Calu3 (cell line): ENCODE results near the gene SNX18. TPM values are rescaled to one million over a fixed set of nuclear protein-coding genes. Genes with fewer than 3 reads are reported as not detected.

Experiments used
- BruUV-seq: library from RNA; stranded (reverse); fragments of 400-500 nt; replicated peaks from 2 replicates; lab custom pipeline; 2021; lab: Mats Ljungman, UMichigan
- CTCF ChIA-PET: fragments of 300-600 bp; sonication (Branson Sonifier 250); formaldehyde crosslinking; loops from one replicate; lab custom pipeline; 2022; ENCODE audit warnings: antibody characterized with exemption; lab: Charles Lee
- DNase-seq: peaks from one replicate; pipeline ENCODE4 v3.0.0; 2022
- H3K27ac Mint-ChIP-seq: one replicate; pipeline ENCODE4 v1.8.0; 2022; ENCODE audit warnings: mixed read lengths; ENCODE audit not compliant: unreplicated experiment
- H3K27me3 Mint-ChIP-seq: one replicate; pipeline ENCODE4 v1.8.0; 2022; ENCODE audit warnings: mixed read lengths; ENCODE audit not compliant: unreplicated experiment
- H3K36me3 Mint-ChIP-seq: one replicate; pipeline ENCODE4 v1.8.0; 2022; ENCODE audit warnings: mild to moderate bottlenecking, moderate library complexity, mixed read lengths; ENCODE audit not compliant: insufficient read depth, unreplicated experiment
- H3K4me1 Mint-ChIP-seq: one replicate; pipeline ENCODE4 v1.8.0; 2022; ENCODE audit warnings: mild to moderate bottlenecking, low read depth, mixed read lengths; ENCODE audit not compliant: unreplicated experiment
- H3K4me3 Mint-ChIP-seq: one replicate; pipeline ENCODE4 v1.8.0; 2022; ENCODE audit warnings: mild to moderate bottlenecking, low read depth, moderate library complexity, mixed read lengths; ENCODE audit not compliant: unreplicated experiment
- H3K9me3 Mint-ChIP-seq: one replicate; pipeline ENCODE4 v1.8.0; 2022; ENCODE audit warnings: low read depth, mixed read lengths; ENCODE audit not compliant: unreplicated experiment
- intact Hi-C: fragments of 100-400 bp; cut with micrococcal nuclease; formaldehyde crosslinking; loops from one replicate; pipeline ENCODE4 v1.10.0; 2022; ENCODE audit not compliant: unreplicated experiment
- total RNA-seq: library from RNA; stranded (reverse); gene quantifications from 2 replicates; pipeline ENCODE4 v1.2.3, GENCODE V29; 2022
- TF ChIP-seq, protein P1 (sequence below): fragments of 200-600 bp; IDR thresholded peaks from one replicate; pipeline ENCODE4 v1.8.0; 2022; ENCODE audit warnings: antibody characterized with exemption; ENCODE audit not compliant: unreplicated experiment

SNX18 gene
- total RNA-seq, 1 experiment from 2014 or later, result 22.8 TPM

- peaks cover 34% of the 10 kb centered on the region for H3K36me3 Mint-ChIP-seq
- no peak for DNase-seq
- peak overlapping the region; percentile 80 for H3K27ac Mint-ChIP-seq
- peaks cover 33% of the 10 kb centered on the region for H3K4me1 Mint-ChIP-seq
- CTCF ChIA-PET, result interaction anchor here (1.2 kb wide), 1 partner anchor 11 kb away, joined by 3 read pairs; no protein-coding TSS in a partner anchor
- H3K4me3 Mint-ChIP-seq, result peak overlapping the region; percentile 84
- no peaks in the 10 kb centered on the region for H3K27me3 Mint-ChIP-seq
- intact Hi-C loops, result no loop called here
- no TSS peak for BruUV-seq
- TF ChIP-seq, protein P1, sequence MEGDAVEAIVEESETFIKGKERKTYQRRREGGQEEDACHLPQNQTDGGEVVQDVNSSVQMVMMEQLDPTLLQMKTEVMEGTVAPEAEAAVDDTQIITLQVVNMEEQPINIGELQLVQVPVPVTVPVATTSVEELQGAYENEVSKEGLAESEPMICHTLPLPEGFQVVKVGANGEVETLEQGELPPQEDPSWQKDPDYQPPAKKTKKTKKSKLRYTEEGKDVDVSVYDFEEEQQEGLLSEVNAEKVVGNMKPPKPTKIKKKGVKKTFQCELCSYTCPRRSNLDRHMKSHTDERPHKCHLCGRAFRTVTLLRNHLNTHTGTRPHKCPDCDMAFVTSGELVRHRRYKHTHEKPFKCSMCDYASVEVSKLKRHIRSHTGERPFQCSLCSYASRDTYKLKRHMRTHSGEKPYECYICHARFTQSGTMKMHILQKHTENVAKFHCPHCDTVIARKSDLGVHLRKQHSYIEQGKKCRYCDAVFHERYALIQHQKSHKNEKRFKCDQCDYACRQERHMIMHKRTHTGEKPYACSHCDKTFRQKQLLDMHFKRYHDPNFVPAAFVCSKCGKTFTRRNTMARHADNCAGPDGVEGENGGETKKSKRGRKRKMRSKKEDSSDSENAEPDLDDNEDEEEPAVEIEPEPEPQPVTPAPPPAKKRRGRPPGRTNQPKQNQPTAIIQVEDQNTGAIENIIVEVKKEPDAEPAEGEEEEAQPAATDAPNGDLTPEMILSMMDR, result no peak
- no peaks in the 10 kb centered on the region for H3K9me3 Mint-ChIP-seq
These were observed 1.9 kb downstream of the SNX18 start for GRCh38 chr5:54519509-54519876.

- Mint-ChIP-seq H3K9me3 (no peaks in the 10 kb centered on the region), H3K36me3 (peaks cover 38% of the 10 kb centered on the region), H3K4me3 (peak overlapping the region; percentile 84), H3K27ac (peak overlapping the region; percentile 80), H3K4me1 (peaks cover 37% of the 10 kb centered on the region), H3K27me3 (no peaks in the 10 kb centered on the region)
- TF ChIP-seq, protein P1, result no peak
- intact Hi-C loops, result loop anchor here (1.0 to 10.0 kb wide), 2 partner anchors 124 to 181 kb away; no protein-coding TSS in a partner anchor
- DNase-seq, result no peak
- no TSS peak for BruUV-seq
- CTCF ChIA-PET, result no interaction called here
These were observed 2.9 kb downstream of the SNX18 start for GRCh38 chr5:54520438-54520846.

DNA sequence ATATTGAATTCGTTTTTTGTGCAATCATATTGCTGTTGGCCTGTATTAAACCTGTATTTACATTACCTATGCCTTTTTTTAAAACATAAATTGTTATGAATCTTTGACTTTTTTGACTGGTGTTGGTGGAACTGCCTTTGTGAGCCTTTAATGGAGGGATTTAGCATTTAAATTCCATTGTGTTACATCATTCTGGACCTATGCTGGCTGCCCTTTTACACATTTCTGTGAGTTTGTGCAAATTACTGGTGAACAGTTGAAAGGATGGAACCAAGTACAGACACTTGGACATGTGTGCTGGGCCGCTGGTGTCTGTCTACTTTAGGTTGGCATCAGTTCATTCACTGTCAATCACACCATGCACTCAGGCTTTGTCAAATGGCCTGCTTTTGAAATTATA is 3.4 kb downstream of the SNX18 start:
- intact Hi-C loops, result loop anchor here (1.0 to 10.0 kb wide), 2 partner anchors 124 to 180 kb away; no protein-coding TSS in a partner anchor
- H3K36me3 Mint-ChIP-seq, result peaks cover 39% of the 10 kb centered on the region
- CTCF ChIA-PET, result no interaction called here

DNA sequence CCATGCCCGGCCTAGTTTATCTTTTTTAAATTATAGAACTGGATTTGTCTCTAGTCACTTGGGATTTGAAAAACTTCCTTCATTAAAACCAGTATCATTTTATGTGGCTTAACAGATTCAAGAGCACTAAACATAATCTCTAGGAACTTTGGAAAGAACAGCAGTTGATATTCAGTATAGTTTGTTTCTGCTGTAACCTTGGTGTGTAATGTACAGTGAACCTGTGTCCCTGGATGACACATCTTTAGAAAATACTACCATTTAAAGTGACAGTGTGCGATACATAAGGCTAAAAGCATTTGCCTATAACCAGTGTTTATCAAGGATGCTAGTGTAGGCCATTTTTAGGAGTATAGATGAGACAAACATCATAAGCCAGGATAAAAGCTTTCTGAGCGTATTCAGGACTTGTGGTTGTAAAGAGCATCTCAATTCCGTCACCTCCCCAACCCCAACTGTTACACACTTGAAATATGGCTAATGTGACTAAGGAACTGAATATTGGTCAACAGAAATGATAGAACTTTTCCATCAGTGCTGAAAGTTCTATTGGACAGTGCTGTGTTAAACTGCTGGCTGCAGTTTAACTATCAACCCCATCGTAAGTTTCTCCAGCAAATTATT is 4.4 kb downstream of the SNX18 start:
- Mint-ChIP-seq H3K36me3 (peaks cover 37% of the 10 kb centered on the region), H3K4me3 (peak overlapping the region; percentile 84), H3K27ac (no peak overlapping the region), H3K4me1 (peaks cover 27% of the 10 kb centered on the region), H3K9me3 (no peaks in the 10 kb centered on the region), H3K27me3 (no peaks in the 10 kb centered on the region)
- intact Hi-C loops, result loop anchor here (10.0 kb wide), 1 partner anchor 123 kb away; no protein-coding TSS in a partner anchor
- no peak for DNase-seq
- TSS peak; percentile 2 for BruUV-seq
- TF ChIP-seq, protein P1, result no peak
- CTCF ChIA-PET, result interaction anchor here (0.8 kb wide), 1 partner anchor 345 kb away, joined by 3 read pairs; no protein-coding TSS in a partner anchor

More for the DNA sequence above, 3.4 kb downstream of the SNX18 start:
- H3K4me3 Mint-ChIP-seq, result peak overlapping the region; percentile 84
- BruUV-seq, result no TSS peak
- DNase-seq, result no peak
- peak overlapping the region; percentile 80 for H3K27ac Mint-ChIP-seq
- no peaks in the 10 kb centered on the region for H3K9me3 Mint-ChIP-seq
- H3K27me3 Mint-ChIP-seq, result no peaks in the 10 kb centered on the region
- H3K4me1 Mint-ChIP-seq, result peaks cover 37% of the 10 kb centered on the region
- TF ChIP-seq, protein P1, result no peak
